ENCODE measurements around the gene TRPC4AP.
"Not testable (repeated sequence)": the region's sequence is repeated elsewhere in the genome, so short reads cannot be mapped to it uniquely, and the experiment has no call there.

Gene TRPC4AP

DNA sequence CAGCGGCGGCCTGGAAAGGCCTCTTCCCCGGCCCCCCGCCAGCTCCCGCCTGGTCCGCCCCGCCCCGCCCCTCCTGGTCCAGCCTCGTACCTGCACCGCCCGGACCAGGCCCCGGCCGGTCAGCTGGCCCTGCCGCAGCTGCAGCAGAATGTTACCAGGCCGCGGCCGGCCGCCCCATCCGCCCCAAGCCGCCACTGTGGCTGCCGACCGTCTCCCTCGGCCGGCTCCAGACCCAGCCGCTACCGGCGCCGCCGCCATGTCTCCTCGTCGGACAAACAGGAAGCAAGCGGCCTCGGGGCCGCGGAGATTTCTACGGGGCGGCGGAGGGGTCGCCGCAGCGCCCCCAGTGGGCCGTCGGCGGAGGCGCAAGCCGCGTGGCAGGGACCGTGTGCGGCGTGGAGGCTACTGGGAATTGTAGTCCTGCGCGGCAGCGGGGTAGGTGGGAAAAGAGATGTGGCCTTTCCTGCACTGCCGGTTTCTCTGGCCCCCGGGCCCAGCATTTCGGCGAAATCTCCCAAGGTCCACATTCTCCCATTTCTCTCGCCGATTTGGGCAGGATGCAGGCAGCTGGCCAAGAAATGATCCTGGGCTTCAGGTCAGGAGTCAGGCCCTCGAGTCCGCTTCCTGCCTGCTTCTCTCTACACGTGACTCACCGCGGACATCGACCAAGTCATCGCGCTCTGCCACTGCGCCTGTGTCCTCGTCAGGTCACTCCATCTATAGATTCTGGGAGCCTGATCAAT, at the start of gene TRPC4AP:
TRPC4AP (minus strand) TSS at position 284 of the 743 bp plus-strand sequence; CDS start at position 258, 26 bp downstream.
- DNase-seq = peak; percentile 94

DNA sequence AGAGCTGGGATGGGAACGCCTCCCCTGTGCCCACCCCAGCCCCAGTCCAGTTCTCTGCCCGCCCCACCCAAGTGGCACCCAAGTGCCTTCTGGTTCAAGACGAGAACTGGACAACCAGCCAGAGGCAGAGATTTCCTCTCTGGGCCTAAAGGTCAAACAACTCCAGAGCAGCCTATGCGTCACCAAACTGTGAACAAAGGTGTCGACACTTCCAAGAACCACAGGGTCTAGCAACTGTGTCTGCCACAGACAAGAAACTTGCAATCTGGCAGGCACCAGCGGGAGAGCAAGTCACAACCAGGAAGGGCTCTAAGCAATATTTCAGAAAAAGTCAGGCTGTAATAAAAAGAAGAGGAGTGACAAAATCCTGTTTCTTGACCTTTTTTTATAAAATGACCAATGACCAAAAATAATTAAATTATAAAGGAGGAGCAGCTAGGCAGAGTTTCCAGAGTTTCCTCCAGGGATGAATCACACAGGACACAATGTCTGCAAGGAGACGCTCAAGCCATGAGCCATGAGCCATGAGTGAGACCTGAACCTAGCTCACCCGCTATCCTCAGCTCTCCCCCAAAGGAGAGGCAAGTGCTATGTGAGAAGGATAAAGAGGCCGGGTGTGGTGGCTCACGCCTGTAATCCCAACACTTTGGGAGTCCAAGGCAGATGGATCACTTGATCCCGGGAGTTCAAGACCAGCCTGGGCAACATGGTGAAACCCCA, 43.4 kb upstream of the TRPC4AP start:
- DNase-seq = no peak

- DNase-seq = no peak
Observed at GRCh38 chr20:35134880-35135279, 42.3 kb upstream of the TRPC4AP start.

DNA sequence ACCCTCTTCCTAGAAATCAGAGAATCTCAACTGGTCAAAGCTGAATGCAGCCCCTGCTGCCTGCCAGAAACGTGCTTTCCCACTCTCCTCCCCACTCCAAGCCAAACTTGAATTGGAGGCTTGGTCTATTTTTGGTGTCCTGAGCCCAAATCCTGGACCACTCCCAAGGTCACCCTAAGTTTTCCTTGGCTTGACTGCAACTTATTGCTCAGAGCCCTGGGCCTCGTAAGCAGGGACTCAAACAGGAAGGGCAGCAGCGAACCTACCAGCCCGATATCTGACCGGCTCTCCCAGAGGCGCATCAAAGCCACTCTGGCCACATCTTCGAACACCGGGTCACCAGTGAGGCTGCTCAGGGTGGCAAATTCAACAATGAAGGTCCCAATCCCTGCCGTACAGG, 41.9 kb upstream of the TRPC4AP start:
- no peak for DNase-seq

DNA sequence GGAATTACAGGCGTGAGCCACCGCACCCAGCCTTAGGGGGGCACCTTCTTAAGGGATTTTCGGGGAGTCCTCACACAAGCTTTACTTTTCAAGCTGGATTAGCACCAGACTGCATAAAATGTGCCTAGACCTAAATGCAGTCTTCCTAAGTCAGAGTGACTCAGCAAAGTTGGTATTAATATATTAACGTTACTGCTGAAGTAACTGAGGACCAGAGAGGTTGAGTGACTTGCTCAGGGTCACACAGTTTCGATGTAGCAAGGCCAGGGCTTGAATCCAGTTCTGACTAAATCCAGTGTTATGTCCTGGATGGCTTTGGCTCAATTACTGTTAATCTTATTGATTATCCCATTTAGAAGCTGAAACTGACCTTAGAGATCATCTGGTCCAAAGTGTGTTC, 41.1 kb upstream of the TRPC4AP start:
- DNase-seq = no peak

GRCh38 chr20:35133031-35133430, 40.4 kb upstream of the TRPC4AP start:
- DNase-seq = no peak

DNA sequence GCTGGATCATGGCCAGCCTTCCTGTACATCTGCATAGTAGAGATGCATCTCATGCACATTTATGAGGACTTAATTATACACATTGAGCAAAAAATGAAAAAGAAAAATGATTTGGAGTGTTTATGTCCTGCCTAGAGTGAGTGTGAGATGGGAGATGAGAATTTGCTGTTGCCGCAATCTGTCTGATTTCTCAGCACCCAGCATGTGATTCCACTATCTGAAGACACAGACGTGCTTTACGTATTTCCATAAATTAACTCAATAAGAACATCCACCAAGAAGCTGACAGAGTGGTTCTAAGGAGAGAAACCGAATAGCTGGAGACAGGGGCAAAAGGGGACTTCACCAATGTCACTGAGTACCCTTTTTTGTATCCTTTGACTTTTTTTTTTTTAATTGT, 39.3 kb upstream of the TRPC4AP start:
- DNase-seq = no peak

DNA sequence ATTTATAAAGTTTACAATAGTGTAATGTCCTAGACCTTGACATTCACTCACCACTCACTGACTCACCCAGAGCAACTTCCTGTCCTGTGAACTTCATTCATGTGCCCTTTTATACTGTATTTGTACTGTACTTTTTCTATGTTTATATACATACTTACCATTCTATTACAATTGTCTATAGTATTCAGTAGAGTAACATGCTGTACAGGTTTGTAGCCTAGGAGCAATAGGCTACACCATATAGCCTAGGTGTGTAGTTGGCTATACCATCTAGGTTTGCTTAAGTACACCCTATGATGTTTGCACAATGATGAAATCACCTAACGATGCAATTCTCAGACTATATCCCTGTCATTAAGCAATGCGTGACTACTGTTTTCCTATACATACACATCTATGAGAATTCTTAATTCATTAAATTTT, 37.1 kb upstream of the TRPC4AP start:
- DNase-seq = no peak

GRCh38 chr20:35125753-35126152, 33.1 kb upstream of the TRPC4AP start:
- DNase-seq = no peak

DNA sequence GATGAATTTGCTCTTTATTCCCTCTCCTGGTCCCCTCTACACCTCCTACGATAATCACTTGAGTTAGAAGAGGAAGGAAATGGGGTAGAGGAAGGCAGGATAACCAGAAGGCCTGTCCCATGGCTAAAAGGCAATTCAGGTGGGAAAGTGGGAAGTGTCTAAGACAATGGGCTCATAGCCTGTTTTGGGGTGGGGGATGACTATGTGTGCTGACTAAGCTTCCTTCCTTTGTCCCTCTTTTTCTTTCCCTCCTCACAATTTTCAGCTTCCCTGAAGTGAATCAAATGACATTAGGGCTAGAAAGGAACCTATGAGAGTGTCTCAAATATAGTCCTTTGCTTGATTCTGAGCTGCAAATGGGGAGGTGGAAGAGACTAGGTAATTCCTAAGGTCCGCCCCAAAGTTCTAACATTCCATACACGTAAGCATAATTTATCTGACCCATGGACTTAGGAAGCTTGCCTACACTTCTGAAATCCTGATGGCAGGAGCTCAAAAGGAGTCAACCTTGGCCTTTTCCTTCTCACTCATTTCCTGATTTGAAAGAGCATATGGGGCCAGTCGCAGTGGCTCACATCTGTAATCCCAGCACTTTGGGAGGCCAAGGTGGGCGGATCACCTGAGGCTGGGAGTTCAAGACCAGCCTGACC, 30.3 kb upstream of the TRPC4AP start:
- no peak for DNase-seq

GRCh38 chr20:35121186-35121585, 28.6 kb upstream of the TRPC4AP start:
- DNase-seq = no peak

- DNase-seq = no peak
Observed at GRCh38 chr20:35120012-35120701, 27.6 kb upstream of the TRPC4AP start.

DNA sequence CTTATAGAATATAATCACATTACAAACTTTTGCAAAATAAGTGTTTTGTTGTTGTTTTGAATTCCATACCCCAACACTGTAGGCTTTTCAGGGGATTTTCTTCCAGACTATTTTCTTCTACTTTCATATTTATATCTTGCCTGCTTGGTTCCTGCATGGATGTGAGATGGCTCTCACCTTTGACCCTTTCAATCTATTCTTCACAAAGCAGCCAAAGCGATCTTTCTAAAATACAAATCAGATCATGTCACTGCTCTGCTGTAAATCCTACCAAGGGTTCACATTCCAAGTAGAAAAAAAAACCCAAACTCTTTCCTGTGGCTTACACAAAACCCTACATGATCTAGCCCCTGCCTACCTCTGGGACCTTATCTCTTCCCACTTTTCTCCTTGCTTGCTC, 25.0 kb upstream of the TRPC4AP start:
- no peak for DNase-seq

DNA sequence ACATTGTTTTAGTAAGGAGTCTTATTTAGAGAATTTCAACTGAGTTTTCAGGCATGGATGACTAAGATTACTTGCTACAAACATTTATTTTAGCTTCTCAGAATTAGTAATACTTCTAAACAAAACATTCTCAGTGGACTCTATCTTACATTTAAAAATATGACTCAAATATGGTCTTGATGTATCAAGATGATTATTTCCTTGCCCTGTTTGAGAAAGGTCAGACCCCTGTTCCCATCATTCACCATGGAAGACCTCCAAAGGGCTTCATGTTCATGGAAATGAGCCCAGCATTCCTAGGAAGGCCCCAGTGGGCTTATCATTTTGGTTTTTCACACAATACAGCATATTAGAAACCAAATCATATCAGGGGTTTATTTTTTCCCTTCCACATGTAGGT, 24.6 kb upstream of the TRPC4AP start:
- DNase-seq = no peak

GRCh38 chr20:35116258-35116657, 23.7 kb upstream of the TRPC4AP start:
- no peak for DNase-seq

DNA sequence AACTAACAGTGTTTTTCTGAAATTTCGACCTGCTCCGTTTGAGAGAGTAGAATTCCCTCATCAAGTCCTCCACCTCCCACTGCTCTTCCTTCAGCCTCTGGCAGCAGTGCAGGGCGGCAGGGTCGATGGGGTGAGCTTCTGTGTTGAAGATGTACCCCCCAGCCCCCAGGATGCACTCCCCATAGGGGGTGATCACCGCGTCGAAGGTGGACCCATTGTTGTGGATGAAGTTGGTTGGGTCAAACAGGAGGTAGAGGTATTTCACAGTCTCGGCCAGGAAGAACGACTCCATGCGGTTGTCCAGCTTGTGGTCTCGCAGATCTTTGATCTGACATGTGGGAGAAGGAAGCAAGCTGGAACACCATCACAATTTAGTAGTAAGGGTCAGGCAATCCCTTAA, 23.0 kb upstream of the TRPC4AP start:
- no peak for DNase-seq

DNA sequence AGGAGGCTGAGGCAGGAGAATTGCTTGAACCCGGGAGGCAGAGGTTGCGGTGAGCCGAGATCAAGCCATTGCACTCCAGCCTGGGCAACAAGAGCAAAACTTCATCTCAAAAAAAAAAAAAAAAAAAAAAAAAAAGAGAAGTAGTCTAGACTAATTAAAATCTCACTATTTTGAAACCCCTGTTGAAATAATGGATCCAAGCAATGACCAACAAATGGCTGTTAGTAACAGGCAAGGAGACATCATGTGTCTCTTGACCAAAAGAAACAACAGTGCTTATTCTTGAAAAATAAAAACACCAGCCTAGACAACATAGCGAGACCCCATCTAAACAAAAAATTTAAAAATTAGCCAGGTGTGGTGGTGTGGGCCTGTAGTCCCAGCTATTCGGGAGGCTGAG, 19.7 kb upstream of the TRPC4AP start:
- DNase-seq = not testable (repeated sequence)

DNA sequence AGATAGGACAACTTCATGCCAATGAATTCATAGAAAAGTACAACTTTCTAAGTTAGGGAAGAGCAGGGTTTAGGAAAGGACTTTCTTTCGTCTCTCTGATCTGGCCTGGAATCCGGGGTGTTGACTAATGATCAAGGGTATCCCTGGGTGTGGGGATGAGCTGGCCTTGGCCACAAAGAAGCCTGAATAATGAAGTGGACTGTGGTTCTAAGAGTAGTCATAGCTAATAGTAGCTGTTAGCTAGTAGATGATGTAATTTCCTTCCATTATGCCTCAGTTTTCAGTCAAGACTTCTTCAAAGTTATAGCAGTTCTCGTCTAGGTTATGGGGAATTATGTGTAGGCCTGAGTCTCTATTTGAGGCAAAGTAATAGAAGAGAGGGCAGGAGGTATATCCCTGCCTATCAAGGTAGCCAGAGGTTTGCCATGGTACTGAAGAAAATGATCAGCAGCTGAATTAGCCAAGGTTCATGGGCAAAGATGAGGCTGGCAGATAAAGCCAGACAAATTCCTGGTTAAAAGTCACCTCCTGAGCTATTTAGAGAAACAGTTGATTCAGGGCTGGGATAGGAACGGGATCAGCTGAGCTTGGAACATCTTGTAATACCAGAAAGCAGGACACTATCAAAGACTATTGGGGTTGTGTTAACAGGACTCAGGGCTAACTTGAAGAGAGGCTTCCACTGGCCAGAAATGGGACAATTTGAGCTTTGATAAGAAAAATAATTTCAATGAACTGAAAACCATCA, 18.7 kb upstream of the TRPC4AP start:
- DNase-seq = no peak

- DNase-seq = no peak
Observed at GRCh38 chr20:35108921-35109320, 16.3 kb upstream of the TRPC4AP start.

GRCh38 chr20:35106827-35107380, 14.3 kb upstream of the TRPC4AP start:
- no peak for DNase-seq

DNA sequence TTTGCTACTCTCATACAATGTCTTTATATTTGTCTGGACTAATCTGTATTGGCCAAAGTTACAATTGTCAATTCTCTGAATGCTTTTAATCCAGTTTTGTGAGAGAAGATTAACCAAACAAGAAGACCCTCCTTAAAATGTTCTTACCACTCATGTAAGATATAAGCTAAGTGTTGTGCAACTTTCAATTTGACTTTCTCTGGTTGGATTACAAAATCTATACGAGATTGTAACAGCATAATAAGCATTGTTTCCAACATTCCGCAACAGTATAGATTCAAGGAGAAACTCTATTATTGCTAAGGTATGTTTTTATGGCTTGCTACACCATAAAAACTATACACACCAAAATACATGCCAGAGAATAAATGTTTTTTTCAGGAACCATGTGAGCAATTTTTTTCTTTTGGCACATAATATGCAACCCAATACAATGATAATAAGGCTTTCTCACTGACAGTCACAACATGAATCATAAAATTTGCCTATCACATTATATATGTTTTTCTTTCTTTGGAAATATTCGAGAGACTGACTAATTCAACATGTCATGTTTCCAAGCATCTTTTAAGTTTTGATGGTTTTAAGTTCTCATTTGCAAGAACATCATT, 12.2 kb upstream of the TRPC4AP start:
- DNase-seq = no peak

GRCh38 chr20:35101620-35102019, 9.0 kb upstream of the TRPC4AP start:
- no peak for DNase-seq

All from RPMI8226 (cell line).